Astrocyte (in vitro differentiated cells and primary cell): ENCODE measurements around the gene FIGN. TPM values are rescaled to one million over a fixed set of nuclear protein-coding genes. Genes with fewer than 3 reads are reported as not detected.

Source experiments
- DNase-seq: peaks from one replicate; pipeline ENCODE4 v3.0.0-alpha.2; 2010; ENCODE audit warnings: low read depth
- FAIRE-seq: peaks from 2 replicates; lab custom pipeline; 2011; peaks lifted over from hg19 to GRCh38; lab: Jason Lieb, UNC
- H2AFZ ChIP-seq: 2 replicates; pipeline ENCODE4 v1.6.0; 2012; ENCODE audit warnings: low read depth, low read length, inconsistent platforms
- H3K27ac ChIP-seq: 2 replicates; pipeline ENCODE4 v1.5.1; 2011; ENCODE audit warnings: low read depth, low read length, inconsistent platforms
- H3K27me3 ChIP-seq: 2 replicates; pipeline ENCODE4 v1.6.0; 2011; ENCODE audit warnings: low read length, inconsistent platforms; ENCODE audit not compliant: insufficient read depth
- H3K36me3 ChIP-seq: 2 replicates; pipeline ENCODE4 v1.5.1; 2011; ENCODE audit warnings: low read length, inconsistent platforms; ENCODE audit not compliant: insufficient read depth
- H3K4me1 ChIP-seq: 2 replicates; pipeline ENCODE4 v1.5.1; 2011; ENCODE audit warnings: low read length, inconsistent platforms; ENCODE audit not compliant: insufficient read depth
- H3K4me2 ChIP-seq: 2 replicates; pipeline ENCODE4 v1.6.0; 2012; ENCODE audit warnings: low read length, inconsistent platforms
- H3K4me3 ChIP-seq: 2 replicates; pipeline ENCODE4 v1.5.1; 2011; ENCODE audit warnings: low read depth, mild to moderate bottlenecking, low read length, inconsistent platforms; ENCODE audit not compliant: insufficient read depth
- H3K79me2 ChIP-seq: 2 replicates; pipeline ENCODE4 v1.6.0; 2012; ENCODE audit warnings: mild to moderate bottlenecking, low read length, inconsistent platforms; ENCODE audit not compliant: insufficient read depth
- H3K9ac ChIP-seq: 2 replicates; pipeline ENCODE4 v1.6.0; 2012; ENCODE audit warnings: mild to moderate bottlenecking, low read length, inconsistent platforms
- H3K9me3 ChIP-seq: 2 replicates; pipeline ENCODE4 v1.5.1; 2012; ENCODE audit warnings: low read depth, mild to moderate bottlenecking, low read length, inconsistent platforms; ENCODE audit not compliant: insufficient read depth
- H4K20me1 ChIP-seq: 2 replicates; pipeline ENCODE4 v1.6.0; 2012; ENCODE audit warnings: low read length, inconsistent platforms; ENCODE audit not compliant: insufficient read depth
- H3K27ac Mint-ChIP-seq: one replicate; pipeline ENCODE4 v1.8.0; 2021; ENCODE audit warnings: mild to moderate bottlenecking, mixed read lengths; ENCODE audit not compliant: unreplicated experiment
- H3K27me3 Mint-ChIP-seq: one replicate; pipeline ENCODE4 v1.8.0; 2021; ENCODE audit warnings: low read depth, mixed read lengths; ENCODE audit not compliant: unreplicated experiment
- H3K36me3 Mint-ChIP-seq: one replicate; pipeline ENCODE4 v1.8.0; 2021; ENCODE audit warnings: low read depth, mixed read lengths; ENCODE audit not compliant: unreplicated experiment
- H3K4me1 Mint-ChIP-seq: one replicate; pipeline ENCODE4 v1.8.0; 2021; ENCODE audit warnings: low read depth, mixed read lengths; ENCODE audit not compliant: unreplicated experiment
- H3K4me3 Mint-ChIP-seq: one replicate; pipeline ENCODE4 v1.8.0; 2021; ENCODE audit warnings: mild to moderate bottlenecking, moderate library complexity, mixed read lengths; ENCODE audit not compliant: unreplicated experiment
- H3K9me3 Mint-ChIP-seq: one replicate; pipeline ENCODE4 v1.8.0; 2021; ENCODE audit warnings: mild to moderate bottlenecking, mixed read lengths; ENCODE audit not compliant: unreplicated experiment
- EZH2 ChIP-seq: IDR thresholded peaks from 2 replicates; pipeline ENCODE4 v1.6.1; 2012; ENCODE audit warnings: mild to moderate bottlenecking, low read length, inconsistent platforms; ENCODE audit not compliant: insufficient read depth
- total RNA-seq: library from RNA; stranded (reverse); gene quantifications from 2 replicates; pipeline ENCODE4 v1.2.1, GENCODE V29; 2021
- TF ChIP-seq, protein P1 (sequence below): IDR thresholded peaks from 2 replicates; pipeline ENCODE4 v1.5.1; 2011; ENCODE audit warnings: low read depth, mild to moderate bottlenecking, inconsistent platforms, low read length, moderate library complexity; ENCODE audit not compliant: insufficient read depth

FIGN gene
- total RNA-seq, 1 donor from 2014 or later, result 30.3 TPM

- TF ChIP-seq, protein P1, sequence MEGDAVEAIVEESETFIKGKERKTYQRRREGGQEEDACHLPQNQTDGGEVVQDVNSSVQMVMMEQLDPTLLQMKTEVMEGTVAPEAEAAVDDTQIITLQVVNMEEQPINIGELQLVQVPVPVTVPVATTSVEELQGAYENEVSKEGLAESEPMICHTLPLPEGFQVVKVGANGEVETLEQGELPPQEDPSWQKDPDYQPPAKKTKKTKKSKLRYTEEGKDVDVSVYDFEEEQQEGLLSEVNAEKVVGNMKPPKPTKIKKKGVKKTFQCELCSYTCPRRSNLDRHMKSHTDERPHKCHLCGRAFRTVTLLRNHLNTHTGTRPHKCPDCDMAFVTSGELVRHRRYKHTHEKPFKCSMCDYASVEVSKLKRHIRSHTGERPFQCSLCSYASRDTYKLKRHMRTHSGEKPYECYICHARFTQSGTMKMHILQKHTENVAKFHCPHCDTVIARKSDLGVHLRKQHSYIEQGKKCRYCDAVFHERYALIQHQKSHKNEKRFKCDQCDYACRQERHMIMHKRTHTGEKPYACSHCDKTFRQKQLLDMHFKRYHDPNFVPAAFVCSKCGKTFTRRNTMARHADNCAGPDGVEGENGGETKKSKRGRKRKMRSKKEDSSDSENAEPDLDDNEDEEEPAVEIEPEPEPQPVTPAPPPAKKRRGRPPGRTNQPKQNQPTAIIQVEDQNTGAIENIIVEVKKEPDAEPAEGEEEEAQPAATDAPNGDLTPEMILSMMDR, result no peak
- TF ChIP-seq EZH2, result no peak
- FAIRE-seq (no peak), DNase-seq (no peak)
- Mint-ChIP-seq H3K27ac (no peak overlapping the region), H3K4me1 (peaks cover 8% of the 10 kb centered on the region), H3K4me3 (no peak overlapping the region), H3K36me3 (peaks cover 12% of the 10 kb centered on the region), H3K9me3 (no peaks in the 10 kb centered on the region), H3K27me3 (no peaks in the 10 kb centered on the region)
- Histone ChIP-seq H2AFZ (no peak overlapping the region), H3K27me3 (no peaks in the 10 kb centered on the region), H3K9me3 (no peaks in the 10 kb centered on the region), H3K36me3 (no peaks in the 10 kb centered on the region), H4K20me1 (no peaks in the 10 kb centered on the region), H3K27ac (no peak overlapping the region), H3K4me3 (no peak overlapping the region), H3K4me1 (no peaks in the 10 kb centered on the region), H3K4me2 (no peak overlapping the region), H3K9ac (no peak overlapping the region), H3K79me2 (no peaks in the 10 kb centered on the region)
These were observed 124.3 kb downstream of the FIGN start for GRCh38 chr2:163611557-163611906.

DNA sequence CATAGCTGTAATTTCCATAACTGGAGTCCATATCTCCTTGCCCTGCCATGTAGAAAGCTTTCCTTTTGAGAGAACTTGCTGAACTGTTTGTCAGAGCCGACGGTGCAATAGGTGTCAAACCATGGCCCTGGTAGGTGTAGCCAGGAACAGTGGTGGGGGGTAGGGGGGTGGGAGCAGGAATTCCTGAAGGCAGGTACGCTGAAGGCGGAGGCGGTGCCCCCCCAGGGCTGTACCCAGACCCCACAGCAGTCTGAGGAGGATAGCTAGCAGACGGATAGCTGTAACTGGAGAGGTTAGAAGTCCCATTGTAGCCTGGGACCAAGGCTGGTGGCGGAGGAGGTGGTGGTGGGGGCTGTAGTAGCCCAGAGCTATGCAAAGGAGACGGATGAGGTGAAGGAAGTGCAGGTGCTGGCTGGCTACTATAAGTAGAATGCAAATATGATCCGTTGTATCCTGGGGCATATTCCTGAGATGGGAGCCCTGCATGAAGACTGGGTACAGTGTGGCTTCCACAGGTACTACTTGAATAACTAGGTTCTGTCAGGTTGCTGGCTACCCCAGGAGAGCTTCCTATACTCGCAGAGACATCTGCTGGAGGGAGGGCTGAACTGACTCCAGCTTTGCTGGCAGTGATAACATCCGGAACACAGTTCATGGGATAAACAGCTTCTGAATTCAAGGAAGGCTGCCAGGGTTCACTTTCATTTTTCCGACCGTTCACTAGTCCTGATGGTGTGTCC, 124.8 kb downstream of the FIGN start:
- no peak overlapping the region for H3K27ac Mint-ChIP-seq
- no peak for FAIRE-seq

More for the DNA sequence above, 124.8 kb downstream of the FIGN start:
- Histone ChIP-seq H3K27ac (no peak overlapping the region), H3K9ac (no peak overlapping the region), H3K79me2 (no peaks in the 10 kb centered on the region), H3K9me3 (no peaks in the 10 kb centered on the region), H3K4me1 (no peaks in the 10 kb centered on the region), H3K27me3 (no peaks in the 10 kb centered on the region), H3K4me2 (no peak overlapping the region), H3K4me3 (no peak overlapping the region), H4K20me1 (no peaks in the 10 kb centered on the region), H2AFZ (no peak overlapping the region), H3K36me3 (no peaks in the 10 kb centered on the region)
- no peak for TF ChIP-seq EZH2
- TF ChIP-seq, protein P1, result no peak
- Mint-ChIP-seq H3K9me3 (no peaks in the 10 kb centered on the region), H3K36me3 (peaks cover 12% of the 10 kb centered on the region), H3K4me1 (peaks cover 14% of the 10 kb centered on the region), H3K4me3 (no peak overlapping the region), H3K27me3 (no peaks in the 10 kb centered on the region)
- no peak for DNase-seq
